NCI-H2196 treated with DMSO at 0.1 percent for 48 hours (cell line): Measurements from ENCODE around the gene LSR.

Experiments used
- DNase-seq: peaks from one replicate; lab custom pipeline; 2025; ENCODE audit not compliant: unreplicated experiment; lab: John Stamatoyannopoulos, UW

The LSR gene

DNA sequence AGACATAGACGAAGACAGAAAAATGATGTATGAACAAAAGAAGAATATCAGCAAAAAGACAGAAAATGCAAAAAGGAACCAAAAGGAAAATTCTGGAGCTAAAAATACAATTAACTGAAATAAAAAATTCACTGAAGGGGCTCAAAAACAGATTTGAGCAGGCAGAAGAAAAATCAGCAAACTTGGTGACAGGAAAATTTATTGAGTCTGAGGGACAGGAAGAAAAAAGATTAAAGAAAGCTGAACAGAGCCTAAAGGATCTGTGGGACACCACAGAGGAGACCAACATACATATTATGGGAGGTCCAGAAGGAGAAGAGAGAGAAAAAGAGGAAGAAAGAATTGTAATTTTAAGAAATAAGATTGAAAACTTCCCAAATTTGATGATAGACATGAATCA lies 7.4 kb upstream of the LSR start:
- DNase-seq, result no peak

DNA sequence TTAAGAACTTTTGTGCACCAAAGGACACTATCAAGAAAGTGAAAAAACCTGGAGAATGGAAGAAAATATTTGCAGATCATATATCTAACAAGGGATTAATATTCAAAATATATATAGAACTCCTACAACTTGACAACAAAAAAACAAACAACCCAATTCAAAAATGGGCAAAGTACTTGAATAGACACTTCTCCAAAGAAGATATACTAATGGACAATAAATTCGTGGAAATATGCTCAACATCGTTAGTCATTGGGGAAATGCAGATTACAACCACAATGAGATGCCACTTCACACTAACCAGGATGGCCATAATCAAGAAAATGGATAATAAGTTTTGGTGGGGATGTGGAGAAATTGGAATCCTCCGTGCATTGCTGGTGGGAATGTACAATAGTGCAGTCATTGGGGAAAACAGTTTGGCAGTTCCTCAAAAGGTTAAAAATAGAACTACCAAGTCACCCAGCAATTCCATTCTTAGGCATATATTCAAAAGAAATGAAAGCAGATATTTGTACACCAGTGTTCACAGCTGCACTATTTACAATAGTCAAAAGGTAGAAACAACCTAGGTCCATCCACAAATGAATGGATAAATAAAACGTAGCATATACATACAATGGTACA lies 2.2 kb upstream of the LSR start:
- no peak for DNase-seq

DNA sequence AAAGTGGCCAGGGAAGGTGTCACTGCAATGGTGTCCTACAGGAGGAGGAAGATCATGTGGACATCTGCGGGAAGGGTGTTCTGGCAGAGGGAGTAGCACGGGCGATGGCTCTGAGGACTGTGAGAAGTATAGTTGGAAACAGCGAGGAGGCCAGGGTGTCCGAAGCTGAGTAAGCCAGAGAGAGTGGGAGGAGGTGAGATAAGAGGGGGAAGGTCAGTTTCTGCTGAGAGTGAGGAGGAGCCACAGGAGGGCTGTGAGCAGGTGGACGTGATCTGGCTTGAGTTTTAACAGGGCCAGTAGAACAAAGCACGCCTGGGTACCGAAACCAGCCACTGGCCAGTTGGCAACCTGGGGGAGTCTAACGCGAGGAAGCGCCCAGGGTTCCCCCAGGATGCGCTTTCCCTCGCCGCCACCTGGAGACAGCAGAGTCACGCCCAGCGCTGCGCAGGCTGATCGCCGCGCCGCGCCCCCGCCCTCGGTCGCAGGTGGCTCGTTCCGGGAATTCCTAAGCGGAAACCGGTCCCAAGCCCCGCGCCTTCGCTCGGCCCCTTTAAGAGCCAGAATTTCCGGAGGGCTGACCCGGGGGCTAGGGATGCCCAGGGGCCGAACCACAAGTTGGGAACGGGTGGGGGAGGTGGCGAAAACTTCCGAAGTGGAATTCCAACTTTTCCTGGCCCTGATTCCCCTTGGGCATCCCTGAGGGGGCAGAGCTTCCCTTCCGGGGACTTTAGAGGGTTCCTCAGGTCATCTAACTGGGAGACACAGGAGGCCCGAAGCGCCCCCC lies 1.1 kb upstream of the LSR start:
- DNase-seq, result peak; percentile 89

DNA sequence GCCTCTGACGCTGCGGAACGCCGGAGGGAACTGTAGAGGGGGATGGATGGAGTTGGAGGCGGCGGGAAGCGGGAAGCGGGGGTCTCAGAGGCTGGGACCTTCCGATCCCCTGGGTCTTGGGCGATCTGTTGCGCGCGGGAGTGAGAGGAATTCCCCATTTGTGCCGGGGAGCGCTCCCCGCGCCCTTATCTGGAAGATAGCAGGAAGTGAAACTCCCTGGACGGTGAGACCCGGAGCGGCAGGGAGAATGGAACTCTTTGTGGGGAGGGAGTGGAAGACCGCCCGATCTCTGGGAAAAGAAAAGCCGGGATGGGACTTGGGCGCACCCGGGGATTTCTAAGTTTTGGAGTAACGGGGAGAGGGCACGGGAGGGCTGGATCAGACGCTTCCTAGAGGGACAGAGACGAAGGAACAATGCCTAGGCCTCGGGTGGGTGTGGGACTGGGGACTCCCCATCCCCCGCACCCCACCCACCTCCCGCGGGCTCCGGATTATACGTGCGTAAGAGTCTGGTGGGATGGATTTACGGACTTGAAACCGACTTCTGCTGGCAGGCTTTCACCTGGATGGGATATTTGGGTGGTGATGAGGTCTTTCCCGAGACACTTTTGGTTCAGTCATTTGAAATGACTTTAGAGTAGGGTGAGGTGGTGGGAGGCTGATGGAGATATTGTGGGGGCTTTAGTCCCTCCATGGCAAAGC lies 495 bp downstream of the LSR start:
- no peak for DNase-seq

DNA sequence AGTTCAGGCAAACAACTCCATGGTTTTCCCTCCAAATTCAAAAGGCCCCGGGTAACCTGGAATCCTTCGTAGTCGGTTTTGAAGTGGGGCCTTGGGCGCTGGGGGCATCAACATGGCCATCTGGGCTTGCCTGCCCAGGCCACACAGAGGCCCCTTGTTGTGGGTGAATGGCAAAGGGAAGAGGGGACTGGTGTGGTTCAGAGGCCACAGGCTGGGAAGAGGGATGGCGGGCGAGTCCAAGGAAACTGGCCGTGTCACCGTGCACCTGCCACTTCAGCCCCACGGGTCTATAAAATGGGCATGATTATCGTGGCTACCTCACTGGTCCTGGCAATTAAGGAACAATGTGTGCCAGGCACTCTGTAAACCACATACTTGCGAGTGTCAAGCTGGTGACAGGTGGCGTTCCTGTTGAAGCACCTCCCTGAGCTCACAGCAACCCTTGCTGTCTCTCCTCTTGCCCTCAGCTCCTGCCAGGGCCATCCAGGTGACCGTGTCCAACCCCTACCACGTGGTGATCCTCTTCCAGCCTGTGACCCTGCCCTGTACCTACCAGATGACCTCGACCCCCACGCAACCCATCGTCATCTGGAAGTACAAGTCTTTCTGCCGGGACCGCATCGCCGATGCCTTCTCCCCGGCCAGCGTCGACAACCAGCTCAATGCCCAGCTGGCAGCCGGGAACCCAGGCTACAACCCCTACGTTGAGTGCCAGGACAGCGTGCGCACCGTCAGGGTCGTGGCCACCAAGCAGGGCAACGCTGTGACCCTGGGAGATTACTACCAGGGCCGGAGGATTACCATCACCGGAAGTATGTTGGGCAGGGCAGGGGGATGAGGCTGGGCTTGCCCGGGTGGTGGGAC lies 1.3 kb downstream of the LSR start:
- DNase-seq, result no peak

DNA sequence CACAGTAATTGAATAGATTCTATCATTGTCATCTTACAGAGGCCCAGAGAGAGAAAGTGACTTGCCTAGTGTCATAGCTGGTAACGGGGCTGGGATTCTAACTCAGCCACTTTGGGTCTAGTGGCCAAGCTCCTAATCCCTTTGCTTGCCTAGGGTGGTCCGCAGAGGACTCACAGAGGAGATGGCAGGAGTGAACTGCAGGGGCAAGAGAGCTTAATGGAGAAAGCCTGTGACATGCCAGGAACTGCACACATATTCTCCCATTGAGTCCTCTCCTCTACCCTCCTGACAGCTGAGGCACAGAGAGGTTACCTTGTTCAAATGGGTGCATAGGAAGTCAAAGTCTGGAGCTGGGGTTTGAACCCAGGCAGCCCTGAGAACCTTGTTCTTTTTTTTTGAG lies 2.7 kb downstream of the LSR start:
- DNase-seq, result no peak

DNA sequence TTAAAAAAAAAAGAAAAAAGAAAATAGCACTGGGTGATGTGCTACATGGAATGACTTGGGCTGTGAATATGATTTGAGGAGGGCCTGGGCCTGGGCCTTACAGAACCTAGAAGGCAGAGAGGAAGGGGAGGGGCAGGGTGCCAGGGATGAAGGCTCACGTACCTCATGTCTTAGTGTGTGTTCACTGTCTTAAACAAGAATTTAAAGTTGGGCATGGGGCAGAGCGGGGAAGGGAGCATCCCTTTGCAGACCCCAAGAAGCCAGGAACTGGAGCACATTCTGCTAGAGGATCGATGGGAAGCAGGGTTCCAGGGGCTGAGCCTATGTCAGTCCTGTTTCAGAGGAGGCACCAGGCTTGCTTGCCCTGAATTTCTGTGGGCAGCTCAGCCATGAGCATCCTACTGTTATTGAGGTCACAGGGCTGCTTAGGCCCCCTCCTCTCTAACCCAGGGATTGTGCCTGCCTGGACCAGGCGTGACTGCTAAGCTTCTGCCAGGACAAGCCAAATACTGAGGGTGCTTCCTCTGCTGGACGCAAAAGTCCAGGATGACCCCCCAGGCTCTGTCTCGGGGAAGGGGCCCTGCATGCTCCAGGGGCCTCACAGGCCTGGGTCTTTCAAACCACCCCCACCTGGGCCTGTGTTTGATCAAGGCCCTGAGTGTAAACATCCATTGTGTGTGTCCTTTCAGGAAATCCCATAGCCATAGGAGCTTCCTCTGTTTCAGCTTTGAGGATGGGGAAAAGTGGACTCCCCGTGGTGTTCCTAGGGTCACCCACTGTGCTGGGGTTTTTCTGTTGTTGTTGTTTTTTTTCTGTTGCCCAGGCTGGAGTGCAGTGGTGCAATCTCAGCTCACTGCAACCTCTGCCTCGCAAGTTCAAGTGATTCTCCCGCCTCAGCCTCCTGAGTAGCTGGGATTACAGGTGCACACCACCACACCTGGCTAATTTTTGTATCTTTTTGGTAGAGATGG lies 4.8 kb downstream of the LSR start:
- DNase-seq, result no peak

DNA sequence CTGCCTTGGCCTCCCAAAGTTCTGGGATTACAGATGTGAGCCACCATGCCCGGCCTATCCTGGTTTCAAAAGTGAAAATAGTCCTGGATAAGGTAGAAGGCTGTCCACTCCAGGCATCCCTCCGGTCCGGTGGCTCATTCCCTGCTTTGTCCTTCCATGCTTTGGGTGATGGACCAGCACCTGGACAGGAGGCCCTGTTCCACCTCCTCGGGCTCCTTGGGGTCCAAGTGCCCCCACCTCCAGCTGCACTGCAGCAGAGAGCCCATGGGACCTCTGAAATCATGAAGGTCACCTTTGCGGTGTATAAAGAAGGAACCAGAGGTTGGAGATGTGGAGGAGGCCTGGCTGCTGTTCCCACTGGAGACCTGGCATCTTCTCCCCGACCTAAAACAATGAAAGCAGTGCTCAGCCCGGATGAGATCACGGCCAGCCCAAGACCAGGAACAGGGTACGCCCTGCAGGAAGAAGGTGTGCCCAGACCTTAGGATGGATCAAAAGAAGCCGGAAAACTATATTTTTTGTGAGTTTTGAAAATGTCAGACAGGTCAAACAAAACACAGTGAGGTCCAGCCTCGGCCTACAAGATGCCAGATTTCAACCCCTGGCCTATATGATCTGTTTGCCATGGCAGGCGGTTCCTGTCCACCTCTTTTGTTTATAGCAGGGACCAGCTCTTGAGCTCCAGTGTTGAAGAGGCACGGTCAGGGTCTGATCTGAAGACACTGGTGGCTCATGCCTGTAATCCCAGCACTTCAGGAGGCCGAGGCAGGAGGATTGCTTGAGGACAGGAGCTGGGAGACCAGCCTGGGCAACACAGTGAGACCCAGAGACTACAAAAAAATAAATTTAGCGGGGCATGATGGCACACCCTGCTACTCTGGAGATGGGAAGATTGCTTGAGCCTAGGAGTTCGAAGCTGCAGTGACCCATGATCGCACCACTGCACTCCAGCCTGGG lies 5.8 kb downstream of the LSR start:
- no peak for DNase-seq

DNA sequence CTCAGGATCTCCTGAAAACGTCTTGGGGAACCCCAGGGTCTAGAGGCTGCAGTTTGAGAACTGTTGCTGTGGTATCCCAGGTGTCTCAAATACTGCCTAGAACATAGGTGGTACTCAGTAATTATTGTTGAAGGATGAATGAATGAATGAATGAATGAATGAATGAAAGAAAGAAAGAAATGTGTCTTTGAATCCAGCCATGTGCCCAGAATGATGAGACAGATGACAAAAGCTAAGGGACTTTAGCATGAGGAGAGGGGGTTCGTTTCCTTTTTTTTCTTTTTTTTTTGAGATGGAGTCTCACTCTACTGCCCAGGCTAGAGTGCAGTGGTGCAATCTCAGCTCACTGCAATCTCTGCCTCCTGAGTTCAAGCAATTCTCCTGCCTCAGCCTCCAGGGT lies 7.8 kb downstream of the LSR start:
- DNase-seq, result no peak

DNA sequence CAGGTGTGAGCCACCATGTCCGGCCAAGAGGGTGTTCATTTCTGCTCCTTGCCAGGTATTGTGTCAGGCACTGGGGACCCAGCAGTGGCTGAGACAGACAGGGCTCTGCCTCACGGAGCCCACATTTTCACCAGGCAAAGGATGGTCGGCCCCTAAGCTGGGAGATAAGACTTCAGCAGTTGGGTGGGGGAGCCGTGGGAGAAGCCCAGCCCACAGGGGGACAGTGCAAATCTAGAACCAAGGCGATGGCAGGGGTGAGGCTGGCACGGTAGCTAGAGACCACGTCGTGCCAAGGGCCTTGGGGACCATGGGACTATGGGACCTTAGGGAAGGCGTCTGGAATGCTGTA lies 8.3 kb downstream of the LSR start:
- DNase-seq, result no peak

DNA sequence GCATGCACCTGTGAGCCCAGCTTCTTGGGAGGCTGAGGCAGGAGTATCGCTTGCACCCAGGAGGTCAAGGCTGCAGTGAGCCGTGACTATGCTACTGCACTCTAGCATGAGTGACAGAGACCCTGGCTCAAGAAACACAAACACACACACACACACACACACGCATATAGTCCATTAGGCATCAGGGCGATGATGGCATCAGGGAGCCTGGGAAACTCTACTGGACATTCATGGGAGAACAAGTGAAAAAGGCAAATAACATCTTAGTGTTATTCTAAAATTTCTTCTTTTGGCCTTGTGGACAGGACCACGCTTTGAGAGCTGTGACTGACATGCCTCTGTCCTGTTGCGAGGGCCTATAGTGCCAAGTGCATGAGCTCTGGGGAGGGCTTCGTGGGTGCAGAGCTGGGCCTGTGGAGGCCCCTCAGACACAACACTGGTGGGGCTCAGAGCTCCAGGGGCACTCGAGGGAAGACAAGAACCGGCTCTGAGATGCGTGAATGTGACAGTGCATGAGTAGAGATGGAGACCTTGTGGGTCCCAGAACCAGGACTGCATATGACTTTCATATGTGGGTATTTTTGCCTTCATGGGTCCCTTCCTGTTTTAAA lies 12.0 kb downstream of the LSR start:
- DNase-seq, result no peak

DNA sequence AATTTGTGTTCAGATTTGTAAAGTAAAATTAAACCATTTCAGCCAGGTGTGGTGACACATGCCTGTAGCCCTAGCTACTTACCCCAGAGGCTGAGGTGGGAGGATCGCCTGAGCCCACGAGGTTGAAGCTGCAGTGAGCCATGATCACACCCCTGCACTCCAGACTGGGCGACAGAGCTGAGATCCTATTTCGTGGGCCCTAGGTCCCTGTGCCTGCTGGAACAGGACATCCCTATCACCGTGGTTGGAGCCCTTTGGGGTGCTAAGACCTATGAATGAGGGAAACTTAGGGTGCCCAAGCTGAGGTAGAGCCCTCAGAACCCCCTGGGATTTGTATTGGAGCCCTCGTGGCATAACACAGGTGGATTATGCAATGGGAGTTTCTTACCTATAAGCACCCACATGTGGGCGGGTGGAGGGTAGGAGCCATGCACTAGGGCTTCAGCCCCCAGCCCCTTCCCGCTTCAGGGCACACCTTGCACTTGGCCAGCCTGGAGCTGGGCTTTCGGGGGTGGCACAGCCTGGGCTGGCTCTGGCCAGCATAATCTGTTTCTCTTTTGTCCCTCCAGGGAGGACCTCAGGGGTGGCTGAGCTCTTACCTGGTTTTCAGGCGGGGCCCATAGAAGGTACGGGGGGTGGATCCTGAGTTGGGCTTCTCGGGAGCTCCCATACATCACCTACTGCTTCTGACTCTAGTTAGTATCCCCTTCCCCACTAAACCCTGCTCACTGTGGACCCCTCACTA lies 12.7 kb downstream of the LSR start:
- no peak for DNase-seq

DNA sequence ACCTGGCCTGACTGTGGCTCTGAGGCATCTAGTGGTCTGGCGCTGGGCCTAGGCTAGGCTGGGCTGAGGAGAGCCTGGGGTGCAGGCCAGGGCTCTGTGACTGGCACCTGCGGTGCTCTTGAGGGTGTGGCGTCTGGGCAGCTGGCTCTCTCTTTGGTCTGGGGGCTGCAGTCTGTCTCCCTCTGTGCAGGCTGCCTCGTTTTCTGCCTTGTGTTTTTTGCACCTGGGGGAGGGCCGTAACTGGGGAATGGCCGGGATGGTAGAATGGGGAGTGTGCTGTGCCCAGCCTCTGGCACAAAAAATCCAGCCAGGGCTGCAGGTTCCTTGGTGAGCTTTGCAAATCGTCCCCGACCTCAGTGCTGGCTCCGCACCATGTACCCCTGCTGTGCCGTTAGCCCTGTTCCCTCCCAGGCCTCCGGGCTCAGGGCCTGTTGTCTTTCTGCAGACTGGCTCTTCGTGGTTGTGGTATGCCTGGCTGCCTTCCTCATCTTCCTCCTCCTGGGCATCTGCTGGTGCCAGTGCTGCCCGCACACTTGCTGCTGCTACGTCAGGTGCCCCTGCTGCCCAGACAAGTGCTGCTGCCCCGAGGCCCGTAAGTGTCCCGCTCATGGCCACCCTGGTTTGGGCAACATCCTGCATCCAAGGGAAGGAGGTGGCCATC lies 13.4 kb downstream of the LSR start:
- no peak for DNase-seq

DNA sequence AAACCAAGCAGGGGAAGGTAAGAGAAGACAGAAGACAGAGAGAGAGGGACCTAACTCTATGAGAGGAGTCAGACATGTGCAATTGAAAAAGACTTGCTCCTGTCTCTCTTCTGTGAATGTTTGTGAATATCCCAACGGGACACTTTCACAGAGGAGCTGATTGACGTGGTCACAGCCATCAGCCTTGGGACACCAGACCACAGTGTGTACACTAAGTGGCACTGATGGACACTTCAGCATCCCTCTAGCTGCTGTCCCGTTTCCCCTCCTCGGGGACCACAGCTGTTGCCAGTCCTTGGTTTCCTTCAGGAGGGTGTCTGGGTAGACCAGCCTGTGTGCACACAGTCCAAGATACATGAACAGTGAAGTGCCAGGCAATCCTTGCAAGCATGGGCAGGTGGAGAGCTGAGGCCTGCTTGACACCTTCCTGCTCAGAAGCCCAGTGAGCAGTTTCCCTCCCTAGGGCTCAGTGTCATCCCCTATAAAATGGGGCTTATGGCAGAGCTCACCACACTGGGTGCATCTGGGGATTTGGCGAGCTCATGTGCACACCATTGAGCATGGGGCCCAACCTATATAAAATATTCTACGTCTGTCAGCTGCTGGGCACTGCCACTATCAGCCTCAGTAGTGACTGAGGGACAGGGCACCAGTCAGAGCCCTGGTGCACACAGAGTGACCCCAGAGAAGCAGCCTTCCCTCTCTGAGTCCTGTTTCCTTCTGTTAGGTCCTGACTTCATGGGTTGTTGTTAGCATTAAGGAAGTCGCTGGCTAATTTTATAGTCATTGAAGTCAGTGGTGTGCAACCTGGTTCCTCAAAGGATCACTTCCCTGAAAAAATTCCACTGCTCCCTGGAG lies 15.7 kb downstream of the LSR start:
- no peak for DNase-seq

DNA sequence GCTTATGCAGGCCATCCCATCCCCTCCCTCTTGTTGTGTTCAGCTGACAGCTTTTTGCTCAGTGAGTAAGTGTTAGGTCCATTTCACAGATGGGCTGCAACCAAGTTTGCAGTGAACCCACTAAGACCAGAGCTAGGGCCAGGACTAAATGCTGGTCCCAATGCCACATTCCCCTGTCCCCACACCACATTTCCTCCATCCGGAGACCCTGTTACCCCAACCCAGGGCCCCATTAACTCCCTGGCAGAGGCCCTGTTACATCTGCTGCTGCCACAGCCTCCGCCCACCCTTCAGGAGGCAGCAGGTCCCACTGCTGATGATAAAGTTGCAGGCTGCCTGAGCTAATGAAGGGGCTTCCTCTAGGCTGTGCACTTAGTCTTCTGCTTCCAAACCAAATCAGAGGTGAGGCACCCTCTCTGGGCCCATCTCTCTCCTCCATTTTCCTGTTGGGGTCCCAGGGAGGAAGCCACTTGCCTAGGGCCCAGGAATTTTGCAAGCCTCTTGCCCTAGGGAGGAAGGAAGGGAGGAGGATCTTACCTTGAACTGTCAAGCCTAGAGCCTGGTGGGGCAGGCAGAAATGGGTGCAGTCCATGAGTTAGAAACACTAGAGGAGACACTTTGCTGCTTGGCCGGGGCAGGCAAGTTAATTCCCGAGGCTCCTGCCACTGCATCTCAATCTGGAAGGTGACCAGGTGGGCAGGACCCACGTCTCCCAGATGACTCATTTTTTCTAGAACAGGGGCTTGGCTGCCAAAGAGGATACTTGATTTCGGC lies 16.5 kb downstream of the LSR start:
- no peak for DNase-seq
